Astrocyte of the cerebellum (primary cell): ENCODE data around the gene HK1.

Experiments used
- DNase-seq: peaks from one replicate; pipeline ENCODE4 v3.0.0-alpha.2; 2011; ENCODE audit warnings: low read depth
- H3K4me3 ChIP-seq: 2 replicates; pipeline ENCODE4 v1.5.1; 2011; ENCODE audit warnings: mild to moderate bottlenecking, low read depth, low read length, moderate library complexity
- in situ Hi-C: cut with HindIII; loops from 2 replicates; pipeline ENCODE4 v1.10.0; 2017; ENCODE audit warnings: low sequenced_read_pairs
- TF ChIP-seq, protein P1 (sequence below): IDR thresholded peaks from 2 replicates; pipeline ENCODE4 v1.5.1; 2012; ENCODE audit warnings: low read length, low read depth, moderate library complexity, mild to moderate bottlenecking; ENCODE audit errors: missing control alignments

HK1 gene

DNA sequence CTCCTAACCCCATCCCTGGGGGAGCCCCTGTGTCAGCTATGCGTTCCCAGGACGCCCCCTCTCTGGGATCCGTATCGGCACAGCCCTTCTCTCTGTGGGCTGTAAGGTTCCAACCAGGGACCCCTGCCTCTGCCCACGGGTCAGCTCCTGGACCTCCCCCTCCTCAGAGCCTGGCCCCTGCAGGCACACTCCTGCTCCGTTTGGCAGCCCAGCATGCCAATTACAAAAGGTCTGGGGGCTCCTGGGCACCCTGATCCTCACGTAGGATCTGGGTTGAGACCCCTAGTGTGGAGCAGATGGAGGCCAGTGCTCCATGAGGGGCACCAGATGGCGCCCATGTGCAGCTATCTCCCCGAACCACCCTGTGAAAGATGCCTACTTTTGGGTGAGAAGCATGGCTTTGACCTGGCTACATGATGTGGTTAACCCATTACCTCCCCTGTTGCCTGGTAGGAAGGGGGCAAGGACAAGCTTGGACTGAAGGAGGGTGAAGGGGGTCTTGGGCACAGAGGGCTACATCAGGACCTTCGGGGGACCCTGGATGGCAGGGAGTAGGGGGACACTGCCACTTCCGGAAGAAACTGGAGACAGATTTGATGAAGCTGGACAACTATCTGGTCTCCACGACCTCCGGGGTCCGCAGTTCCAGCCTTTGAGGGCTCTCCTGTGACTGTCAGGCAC lies 129.5 kb downstream of the HK1 start:
- in situ Hi-C loops = loop anchor here (5.0 kb wide), 2 partner anchors 180 to 230 kb away; no protein-coding TSS in a partner anchor
- no peak for DNase-seq
- H3K4me3 ChIP-seq = no peak overlapping the region
- TF ChIP-seq, protein P1, sequence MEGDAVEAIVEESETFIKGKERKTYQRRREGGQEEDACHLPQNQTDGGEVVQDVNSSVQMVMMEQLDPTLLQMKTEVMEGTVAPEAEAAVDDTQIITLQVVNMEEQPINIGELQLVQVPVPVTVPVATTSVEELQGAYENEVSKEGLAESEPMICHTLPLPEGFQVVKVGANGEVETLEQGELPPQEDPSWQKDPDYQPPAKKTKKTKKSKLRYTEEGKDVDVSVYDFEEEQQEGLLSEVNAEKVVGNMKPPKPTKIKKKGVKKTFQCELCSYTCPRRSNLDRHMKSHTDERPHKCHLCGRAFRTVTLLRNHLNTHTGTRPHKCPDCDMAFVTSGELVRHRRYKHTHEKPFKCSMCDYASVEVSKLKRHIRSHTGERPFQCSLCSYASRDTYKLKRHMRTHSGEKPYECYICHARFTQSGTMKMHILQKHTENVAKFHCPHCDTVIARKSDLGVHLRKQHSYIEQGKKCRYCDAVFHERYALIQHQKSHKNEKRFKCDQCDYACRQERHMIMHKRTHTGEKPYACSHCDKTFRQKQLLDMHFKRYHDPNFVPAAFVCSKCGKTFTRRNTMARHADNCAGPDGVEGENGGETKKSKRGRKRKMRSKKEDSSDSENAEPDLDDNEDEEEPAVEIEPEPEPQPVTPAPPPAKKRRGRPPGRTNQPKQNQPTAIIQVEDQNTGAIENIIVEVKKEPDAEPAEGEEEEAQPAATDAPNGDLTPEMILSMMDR = peak; percentile 31

DNA sequence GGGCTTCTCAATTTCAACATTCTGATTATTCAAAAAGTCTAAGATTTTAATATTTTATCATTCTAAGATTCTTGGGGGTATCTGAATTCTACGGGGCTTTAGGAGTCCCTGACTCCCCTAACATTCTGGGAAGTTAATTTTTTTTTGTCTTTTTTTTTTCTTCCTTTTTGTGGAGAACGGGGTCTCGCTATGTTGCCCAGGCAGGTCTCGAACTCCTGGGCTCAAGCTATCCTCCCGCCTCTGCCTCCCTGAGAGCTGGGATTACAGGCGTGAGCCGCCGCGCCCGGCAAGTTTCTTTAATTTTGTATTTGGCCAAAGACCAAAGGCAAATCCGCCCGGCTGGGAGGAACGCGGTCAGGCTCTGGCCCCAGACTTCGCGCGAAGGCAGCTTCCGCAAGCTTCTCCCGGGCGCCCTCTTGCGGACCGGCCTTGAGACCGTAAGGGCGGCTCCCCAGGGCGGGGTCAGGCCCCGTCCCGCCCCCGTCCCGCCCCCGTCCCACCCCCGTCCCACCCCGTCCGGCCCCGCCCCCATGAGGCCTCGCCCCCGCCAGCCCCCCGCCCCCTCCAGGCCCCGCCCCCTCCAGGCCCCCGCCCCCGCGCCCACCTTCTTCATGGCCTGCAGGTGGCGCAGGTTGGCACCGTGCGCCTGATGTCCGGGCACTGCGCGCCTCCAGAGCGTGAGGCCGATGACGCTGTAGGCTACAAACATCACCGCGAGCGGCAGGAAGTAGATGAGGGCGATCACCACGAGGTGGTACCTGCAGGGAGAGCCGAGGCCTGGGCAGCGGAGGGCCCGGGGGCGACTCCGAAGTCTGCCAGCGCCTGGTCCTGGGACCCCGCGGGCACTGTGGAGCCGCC lies 130.3 kb downstream of the HK1 start:
- DNase-seq = peak; percentile 86
- peak overlapping the region; percentile 34 for H3K4me3 ChIP-seq
- in situ Hi-C loops = loop anchor here (5.0 kb wide), 2 partner anchors 181 to 229 kb away; no protein-coding TSS in a partner anchor
- TF ChIP-seq, protein P1 = peak; percentile 62

DNA sequence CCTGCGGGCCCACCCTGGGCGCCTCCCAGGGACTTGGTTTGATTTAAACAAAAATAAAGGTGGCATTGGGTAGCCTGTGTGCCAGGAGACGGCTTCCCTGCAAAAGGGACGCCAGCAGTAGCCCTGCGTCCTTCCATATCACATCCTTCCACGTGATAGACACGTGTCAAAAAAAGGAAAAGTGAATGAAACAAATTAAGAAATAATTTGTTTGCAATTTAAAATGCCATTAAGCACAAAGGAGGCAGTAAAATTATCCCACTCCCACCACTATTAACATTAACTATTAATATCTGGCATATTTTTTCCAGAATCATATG lies 130.8 kb downstream of the HK1 start:
- in situ Hi-C loops = loop anchor here (5.0 kb wide), 2 partner anchors 182 to 228 kb away; no protein-coding TSS in a partner anchor
- TF ChIP-seq, protein P1 = no peak
- no peak for DNase-seq
- peak overlapping the region; percentile 34 for H3K4me3 ChIP-seq

DNA sequence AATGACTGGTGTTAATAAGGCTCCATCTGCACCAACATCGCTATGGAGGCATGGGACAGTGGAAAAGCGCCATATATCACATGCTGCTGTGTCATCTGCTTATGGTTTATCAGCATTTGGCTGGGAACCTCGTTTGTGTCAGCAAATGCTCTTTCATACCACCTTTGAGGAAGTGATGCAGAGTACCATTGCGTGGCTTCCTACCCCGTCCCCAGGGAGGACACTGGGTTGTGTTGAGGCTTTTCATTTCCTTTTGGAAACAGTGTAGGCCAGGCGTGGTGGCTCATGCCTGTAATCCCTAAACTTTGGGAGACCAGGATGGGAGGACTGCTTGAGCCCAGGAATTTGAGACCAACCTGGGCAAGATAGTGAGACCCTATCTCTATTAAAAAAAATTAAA lies 131.7 kb downstream of the HK1 start:
- H3K4me3 ChIP-seq = no peak overlapping the region
- TF ChIP-seq, protein P1 = no peak
- DNase-seq = no peak
- in situ Hi-C loops = loop anchor here (5.0 kb wide), 2 partner anchors 183 to 227 kb away; no protein-coding TSS in a partner anchor

DNA sequence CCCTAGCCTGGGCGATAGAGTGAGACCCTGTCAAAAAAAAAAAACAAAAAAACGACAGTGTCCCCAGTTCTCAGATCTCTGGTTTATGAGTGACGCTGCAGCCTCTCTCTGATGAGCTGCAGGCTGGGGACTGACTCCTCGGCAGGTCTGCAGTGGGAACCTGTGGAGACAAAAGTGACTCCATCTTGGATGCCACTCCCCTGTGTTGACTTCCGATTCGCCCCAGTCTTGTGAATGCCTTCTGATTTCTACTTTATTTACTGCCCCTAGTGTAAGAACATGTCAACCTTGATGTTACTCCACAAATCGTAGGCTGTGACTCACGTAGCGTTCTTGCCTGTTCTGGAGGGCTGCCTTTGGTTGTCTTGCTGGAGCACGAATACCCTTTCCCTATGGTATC lies 132.2 kb downstream of the HK1 start:
- H3K4me3 ChIP-seq = no peak overlapping the region
- TF ChIP-seq, protein P1 = no peak
- in situ Hi-C loops = no loop called here
- no peak for DNase-seq

DNA sequence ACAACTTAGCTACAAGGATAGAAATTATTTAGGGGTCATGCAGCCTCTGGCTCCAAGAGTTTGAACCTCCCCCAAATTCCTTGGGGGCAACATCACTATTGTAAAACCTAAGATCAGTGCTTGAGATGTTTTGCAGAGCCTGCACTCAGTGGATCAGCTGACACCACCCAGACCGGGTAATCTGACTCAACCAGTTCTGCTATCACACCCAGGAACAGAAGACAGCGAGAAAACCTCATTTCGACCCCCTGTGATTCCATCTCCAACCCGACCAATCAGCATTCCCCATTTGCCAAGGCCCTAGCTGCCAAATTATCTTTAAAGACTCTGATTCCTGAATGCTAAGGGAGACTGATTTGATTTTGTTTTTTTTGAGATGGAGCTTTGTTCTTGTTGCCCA lies 133.2 kb downstream of the HK1 start:
- in situ Hi-C loops = no loop called here
- TF ChIP-seq, protein P1 = no peak
- no peak overlapping the region for H3K4me3 ChIP-seq
- no peak for DNase-seq
